H1 (cell line): ENCODE data around the gene FAT1. TPM values are rescaled to one million over a fixed set of nuclear protein-coding genes. Genes with fewer than 3 reads are reported as not detected.

Experiments
- CTCF ChIA-PET: fragments of 300-600 bp; sonication (Branson Sonifier 250); formaldehyde crosslinking; loops from one replicate; lab custom pipeline; 2021; ENCODE audit not compliant: partially characterized antibody; lab: Charles Lee
- POLR2A ChIA-PET: fragments of 300-600 bp; sonication (Branson Sonifier 250); formaldehyde crosslinking; loops from one replicate; lab custom pipeline; 2021; ENCODE audit warnings: inconsistent platforms; ENCODE audit not compliant: partially characterized antibody; lab: Charles Lee
- DNase-seq, 2 experiments: peaks; one replicate each; pipeline versions ENCODE4 v3.0.0 to v3.0.0-alpha.2; 2010 to 2022; ENCODE audit warnings: low spot score in 2 of 2, low read depth in 1 of 2, mixed read lengths in 1 of 2
- FAIRE-seq: peaks from 2 replicates; lab custom pipeline; 2011; peaks lifted over from hg19 to GRCh38; lab: Jason Lieb, UNC
- H2AFZ ChIP-seq: 2 replicates; pipeline ENCODE4 v1.8.1; 2012; ENCODE audit warnings: low read length, inconsistent platforms
- H2AK5ac ChIP-seq: 2 replicates; pipeline ENCODE4 v1.6.1; 2013; ENCODE audit warnings: low read depth, low read length
- H2BK120ac ChIP-seq: replicated peaks from 2 replicates; pipeline ENCODE3; 2013; ENCODE audit warnings: low read depth, low read length, inconsistent platforms
- H2BK12ac ChIP-seq: 2 replicates; pipeline ENCODE4 v1.6.1; 2013; ENCODE audit warnings: low read depth, low read length
- H2BK15ac ChIP-seq: 2 replicates; pipeline ENCODE4 v1.6.1; 2013; ENCODE audit warnings: low read length
- H2BK20ac ChIP-seq: 2 replicates; pipeline ENCODE4 v1.6.1; 2013; ENCODE audit warnings: low read length
- H2BK5ac ChIP-seq: 2 replicates; pipeline ENCODE4 v1.6.1; 2013; ENCODE audit warnings: low read depth, low read length
- H3K14ac ChIP-seq: 2 replicates; pipeline ENCODE4 v1.6.1; 2013; ENCODE audit warnings: inconsistent platforms; ENCODE audit not compliant: insufficient read length
- H3K18ac ChIP-seq: 2 replicates; pipeline ENCODE4 v1.6.1; 2013; ENCODE audit warnings: low read length; ENCODE audit errors: extremely low read depth
- H3K23ac ChIP-seq: 2 replicates; pipeline ENCODE4 v1.6.1; 2013; ENCODE audit warnings: inconsistent platforms; ENCODE audit not compliant: insufficient read length
- H3K23me2 ChIP-seq: 2 replicates; pipeline ENCODE4 v1.6.1; 2013; ENCODE audit warnings: low read depth, low read length
- H3K27ac ChIP-seq: 2 replicates; pipeline ENCODE4 v1.6.1; 2011; ENCODE audit warnings: low read depth, low read length, inconsistent platforms
- H3K27me3 ChIP-seq, 4 experiments: replicated peaks in 1 of 4; 1 replicate in 1 of 4; 2 replicates in 3 of 4; pipeline versions ENCODE4 v1.6.1 to v1.8.1; 2011 to 2013; ENCODE audit warnings: low read length in 3 of 4, mild to moderate bottlenecking in 3 of 4, inconsistent platforms in 2 of 4, mixed read lengths in 2 of 4, moderate library complexity in 1 of 4; ENCODE audit not compliant: control insufficient read depth in 3 of 4, insufficient read depth in 3 of 4; ENCODE audit errors: extremely low read depth in 1 of 4
- H3K36me3 ChIP-seq, 4 experiments: 2 replicates each; pipeline versions ENCODE4 v1.6.1 to v1.8.1; 2011 to 2013; ENCODE audit warnings: mild to moderate bottlenecking in 4 of 4, low read length in 3 of 4, moderate library complexity in 2 of 4, control low read depth in 1 of 4, inconsistent platforms in 1 of 4; ENCODE audit not compliant: insufficient read depth in 4 of 4, control insufficient read depth in 2 of 4
- H3K4ac ChIP-seq: replicated peaks from 2 replicates; pipeline ENCODE3; 2013; ENCODE audit warnings: low read length, low read depth, mixed read lengths, inconsistent platforms; ENCODE audit not compliant: insufficient read length
- H3K4me1 ChIP-seq, 4 experiments: replicated peaks in 1 of 4; 1 replicate in 1 of 4; 2 replicates in 3 of 4; pipeline versions ENCODE4 v1.6.1 to v1.8.1; 2011 to 2013; ENCODE audit warnings: low read length in 3 of 4, inconsistent platforms in 2 of 4, mixed read lengths in 1 of 4; ENCODE audit not compliant: insufficient read depth in 4 of 4, control insufficient read depth in 3 of 4
- H3K4me2 ChIP-seq, 2 experiments: 2 replicates each; pipeline versions ENCODE4 v1.6.1 to v1.8.1; 2011 to 2013; ENCODE audit warnings: low read depth in 2 of 2, low read length in 2 of 2, control low read depth in 1 of 2, inconsistent platforms in 1 of 2, mild to moderate bottlenecking in 1 of 2; ENCODE audit not compliant: insufficient read depth in 1 of 2
- H3K4me3 ChIP-seq, 4 experiments: fragments of 200-600, 300-600 bp in 1 of 4; sonication (generic), shearing (Covaris generic), sonication (Bioruptor Twin) in 1 of 4; 2 replicates each; pipeline versions ENCODE4 v1.5.1 to v1.8.1; 2011 to 2016; ENCODE audit warnings: low read length in 4 of 4, low read depth in 3 of 4, control low read depth in 2 of 4, inconsistent platforms in 2 of 4, mild to moderate bottlenecking in 2 of 4, mixed read lengths in 1 of 4, moderate library complexity in 1 of 4; ENCODE audit not compliant: insufficient read depth in 2 of 4; ENCODE audit errors: extremely low read depth in 1 of 4
- H3K56ac ChIP-seq: replicated peaks from 2 replicates; pipeline ENCODE3; 2013; ENCODE audit warnings: low read depth, mild to moderate bottlenecking, mixed read lengths, low read length, inconsistent platforms; ENCODE audit not compliant: insufficient read length
- H3K79me1 ChIP-seq: 2 replicates; pipeline ENCODE4 v1.6.1; 2013; ENCODE audit warnings: low read depth, low read length, control low read depth
- H3K79me2 ChIP-seq, 2 experiments: 2 replicates each; pipeline versions ENCODE4 v1.6.1 to v1.8.1; 2012 to 2013; ENCODE audit warnings: low read length in 2 of 2, mild to moderate bottlenecking in 2 of 2, inconsistent platforms in 1 of 2; ENCODE audit not compliant: insufficient read depth in 2 of 2, control insufficient read depth in 1 of 2
- H3K9ac ChIP-seq, 4 experiments: replicated peaks in 1 of 4; 1 replicate in 1 of 4; 2 replicates in 3 of 4; pipeline versions ENCODE4 v1.6.1 to v1.8.1; 2011 to 2013; ENCODE audit warnings: low read depth in 3 of 4, low read length in 3 of 4, control low read depth in 2 of 4, mild to moderate bottlenecking in 2 of 4, moderate library complexity in 2 of 4, inconsistent platforms in 1 of 4; ENCODE audit errors: extremely low read depth in 1 of 4
- H3K9me3 ChIP-seq, 2 experiments: 2 replicates each; pipeline versions ENCODE4 v1.6.1 to v1.8.1; 2012 to 2013; ENCODE audit warnings: mild to moderate bottlenecking in 2 of 2, moderate library complexity in 2 of 2, control low read depth in 1 of 2, inconsistent platforms in 1 of 2, low read depth in 1 of 2, low read length in 1 of 2, mixed read lengths in 1 of 2; ENCODE audit not compliant: insufficient read depth in 2 of 2
- H4K20me1 ChIP-seq, 2 experiments: replicated peaks in 1 of 2; 2 replicates each; pipeline versions ENCODE3 to v1.8.1; 2011 to 2013; ENCODE audit warnings: inconsistent platforms in 2 of 2, low read length in 2 of 2, mild to moderate bottlenecking in 1 of 2; ENCODE audit not compliant: insufficient read depth in 2 of 2, control insufficient read depth in 1 of 2
- H4K5ac ChIP-seq: 2 replicates; pipeline ENCODE4 v1.6.1; 2013; ENCODE audit warnings: low read length, low read depth, mixed read lengths, inconsistent platforms; ENCODE audit not compliant: insufficient read length
- H4K8ac ChIP-seq: 2 replicates; pipeline ENCODE4 v1.8.0; 2013; ENCODE audit warnings: mild to moderate bottlenecking, moderate library complexity, low read length, inconsistent platforms; ENCODE audit not compliant: insufficient read depth; ENCODE audit errors: extremely low read depth
- H4K91ac ChIP-seq: replicated peaks from 2 replicates; pipeline ENCODE3; 2013; ENCODE audit warnings: low read length, mixed read lengths, inconsistent platforms; ENCODE audit not compliant: insufficient read length
- CEBPB ChIP-seq: IDR thresholded peaks from 2 replicates; pipeline ENCODE4 v1.6.1; 2012; ENCODE audit warnings: low read depth, low read length
- CREB1 ChIP-seq: IDR thresholded peaks from 2 replicates; pipeline ENCODE4 v1.6.1; 2012; ENCODE audit warnings: inconsistent platforms
- CTBP2 ChIP-seq: IDR thresholded peaks from 2 replicates; pipeline ENCODE4 v1.7.0; 2011; ENCODE audit warnings: borderline replicate concordance, mild to moderate bottlenecking, moderate library complexity, mixed read lengths, low read length; ENCODE audit not compliant: insufficient read depth, insufficient read length
- EP300 ChIP-seq, 2 experiments: IDR thresholded peaks; 1 replicate in 1 of 2; 2 replicates in 1 of 2; pipeline ENCODE4 v1.6.1; 2011 to 2012; ENCODE audit warnings: low read depth in 2 of 2, low read length in 2 of 2, mild to moderate bottlenecking in 2 of 2, borderline replicate concordance in 1 of 2, inconsistent platforms in 1 of 2, moderate library complexity in 1 of 2
- GTF2F1 ChIP-seq: IDR thresholded peaks from 2 replicates; pipeline ENCODE4 v1.6.1; 2012; ENCODE audit warnings: low read depth, low read length, improper control_type of control experiment, borderline replicate concordance
- JUND ChIP-seq: IDR thresholded peaks from 2 replicates; pipeline ENCODE4 v1.6.1; 2011; ENCODE audit warnings: mild to moderate bottlenecking, improper control_type of control experiment, low read length
- KDM1A ChIP-seq: fragments of 200-600, 300-600 bp; sonication (generic); IDR thresholded peaks from 2 replicates; pipeline ENCODE4 v1.7.1; 2016; ENCODE audit warnings: mild to moderate bottlenecking, low read length, borderline replicate concordance
- NANOG ChIP-seq: IDR thresholded peaks from 2 replicates; pipeline ENCODE4 v1.6.1; 2011; ENCODE audit warnings: low read length, low read depth, mild to moderate bottlenecking, inconsistent platforms; ENCODE audit not compliant: insufficient read depth, poor library complexity, severe bottlenecking
- POLR2A ChIP-seq, 2 experiments: IDR thresholded peaks; 1 replicate in 1 of 2; 2 replicates in 1 of 2; pipeline ENCODE4 v1.6.1; 2011; ENCODE audit warnings: low read depth in 2 of 2, low read length in 2 of 2, mild to moderate bottlenecking in 2 of 2; ENCODE audit errors: control extremely low read depth in 1 of 2
- POLR2AphosphoS5 ChIP-seq: IDR thresholded peaks from 2 replicates; pipeline ENCODE4 v1.6.1; 2011; ENCODE audit warnings: low read depth, low read length
- RFX5 ChIP-seq: IDR thresholded peaks from 2 replicates; pipeline ENCODE4 v1.6.1; 2011; ENCODE audit warnings: low read depth, low read length, improper control_type of control experiment, borderline replicate concordance
- RNF2 ChIP-seq: fragments of 200-900, 300-1000 bp; sonication (generic); IDR thresholded peaks from 2 replicates; pipeline ENCODE4 v1.7.1; 2016; ENCODE audit warnings: borderline replicate concordance, low read depth, mild to moderate bottlenecking, antibody characterized with exemption, low read length; ENCODE audit not compliant: poor library complexity, severe bottlenecking; ENCODE audit errors: missing control alignments
- TAF1 ChIP-seq: IDR thresholded peaks from 2 replicates; pipeline ENCODE4 v1.6.1; 2011; ENCODE audit warnings: mild to moderate bottlenecking, low read depth, low read length
- TBP ChIP-seq: IDR thresholded peaks from 2 replicates; pipeline ENCODE4 v1.6.1; 2011; ENCODE audit warnings: low read depth, low read length, improper control_type of control experiment
- WGBS, 2 experiments: shearing (Covaris generic) in 1 of 2; methylation state at CpG; one replicate each; pipeline versions ENCODE4 v1.1.6 to v1.1.7; 2013 to 2015; ENCODE audit warnings: low lambda C conversion rate in 2 of 2, mixed read lengths in 2 of 2, inconsistent platforms in 1 of 2, low coverage in 1 of 2, missing lambda C conversion rate in 1 of 2; ENCODE audit not compliant: insufficient replicate concordance in 2 of 2, insufficient coverage in 1 of 2, insufficient read length in 1 of 2; ENCODE audit errors: extremely low coverage in 1 of 2, missing lambda C conversion rate in 1 of 2; 5-methylcytosine and 5-hydroxymethylcytosine counted together
- polyA plus RNA-seq, 7 experiments: library from polyadenylated mRNA; depleted of rRNA in 3 of 7; stranded (reverse) in 5 of 7; unstranded in 2 of 7; fragments of >200 nt in 5 of 7; fragments of 200-250 nt in 2 of 7; gene quantifications; 1 replicate in 5 of 7; 2 replicates in 1 of 7; 4 replicates in 1 of 7; pipeline versions ENCODE4 v1.2.1 to v1.2.3, GENCODE V29; 2011 to 2013; ENCODE audit warnings: missing spikeins in 2 of 7, mixed read lengths in 2 of 7
- total RNA-seq: library from RNA; stranded (reverse); fragmentation: NEBNext Ultra II Directional; extraction: Animal tissue kit (Norgen Biotek cat#: 25700); gene quantifications from 2 replicates; pipeline ENCODE4 v1.2.1, GENCODE V29; 2021

FAT1 gene
- total and polyA plus RNA-seq, 2 of the 8 experiments (the other 6 are each of a cell fraction or from before 2014, with no cell fraction given): 94.4 to 137 TPM

GRCh38 chr4:186606591-186606992 is 117.1 kb downstream of the FAT1 start:
- no peak overlapping the region for H2BK15ac ChIP-seq
- H3K79me2 ChIP-seq: no peaks in the 10 kb centered on the region
- no peak overlapping the region for H3K14ac ChIP-seq
- H3K56ac ChIP-seq: no peak overlapping the region
- no peak overlapping the region for H4K5ac ChIP-seq
- no peak overlapping the region for H2BK5ac ChIP-seq
- H4K91ac ChIP-seq: no peak overlapping the region
- H3K23ac ChIP-seq: no peak overlapping the region
- H3K4me2 ChIP-seq: no peak overlapping the region
- no peak overlapping the region for H3K27ac ChIP-seq
- DNase-seq (no peak), FAIRE-seq (no peak)
- H3K4me3 ChIP-seq: no peak overlapping the region
- 92% methylated on average over 6 of the region's 6 CpGs; no CpG with 5 or more reads in 1 of the 2 experiments for WGBS, 2 experiments
- no peak overlapping the region for H2BK12ac ChIP-seq
- H3K18ac ChIP-seq: no peak overlapping the region
- no peak overlapping the region for H3K9ac ChIP-seq
- peaks cover 22 to 94% (median 65%) of the 10 kb centered on the region in 4 experiments for H3K36me3 ChIP-seq
- no peaks in the 10 kb centered on the region for H3K4me1 ChIP-seq
- no peak overlapping the region for H4K8ac ChIP-seq
- H2BK120ac ChIP-seq: no peak overlapping the region
- H2AK5ac ChIP-seq: no peak overlapping the region
- H3K79me1 ChIP-seq: no peaks in the 10 kb centered on the region; the same call in 1 of the 2 replicates
- peaks cover 2 to 6% of the 10 kb centered on the region in 2 experiments for H4K20me1 ChIP-seq
- ChIA-PET POLR2A (no interaction called here), CTCF (interaction anchor here (1.2 to 1.4 kb wide), 2 partner anchors 19 to 114 kb away, joined by 3 read pairs; no protein-coding TSS in a partner anchor)
- no peak overlapping the region for H2BK20ac ChIP-seq
- no peaks in the 10 kb centered on the region for H3K27me3 ChIP-seq
- H3K4ac ChIP-seq: no peak overlapping the region
- no peak overlapping the region for H2AFZ ChIP-seq
- no peaks in the 10 kb centered on the region for H3K9me3 ChIP-seq
- H3K23me2 ChIP-seq: peaks cover 6% of the 10 kb centered on the region; the same call in 1 of the 2 replicates
- TF ChIP-seq JUND (no peak), TAF1 (no peak), CTBP2 (no peak), RFX5 (no peak), KDM1A (no peak), EP300 (IDR thresholded peaks at IDR 0.05; ENCODE audit: borderline replicate concordance in 1 of 2, low read depth in 2 of 2, low read length in 2 of 2) (no peak), POLR2AphosphoS5 (no peak), POLR2A (IDR thresholded peaks at IDR 0.05; ENCODE audit: control extremely low read depth in 1 of 2, low read depth in 2 of 2, low read length in 2 of 2) (no peak), TBP (no peak), NANOG (no peak), CREB1 (no peak), RNF2 (no peak), GTF2F1 (no peak), CEBPB (no peak)
